B cell (primary cell): ENCODE results near the gene HS3ST3A1.

ENCODE experiments used
- CTCF ChIP-seq: fragments of 200-600 bp; IDR thresholded peaks from one replicate; pipeline ENCODE4 v1.8.0; 2022; ENCODE audit warnings: antibody characterized with exemption, mild to moderate bottlenecking
- EZH2 ChIP-seq: IDR thresholded peaks from 2 replicates; pipeline ENCODE4 v1.6.1; 2012; ENCODE audit warnings: borderline replicate concordance, low read depth, mild to moderate bottlenecking, moderate library complexity, low read length; ENCODE audit not compliant: insufficient read depth, poor library complexity, severe bottlenecking

GRCh38 chr17:13560935-13561334 lies 40.8 kb downstream of the HS3ST3A1 start:
- no peak for TF ChIP-seq CTCF
- TF ChIP-seq EZH2: no peak
